ENCODE results near the gene CALHM6.
A peak's percentile ranks its signal among the peaks of the same experiment; 100 is the strongest.

Gene CALHM6

DNA sequence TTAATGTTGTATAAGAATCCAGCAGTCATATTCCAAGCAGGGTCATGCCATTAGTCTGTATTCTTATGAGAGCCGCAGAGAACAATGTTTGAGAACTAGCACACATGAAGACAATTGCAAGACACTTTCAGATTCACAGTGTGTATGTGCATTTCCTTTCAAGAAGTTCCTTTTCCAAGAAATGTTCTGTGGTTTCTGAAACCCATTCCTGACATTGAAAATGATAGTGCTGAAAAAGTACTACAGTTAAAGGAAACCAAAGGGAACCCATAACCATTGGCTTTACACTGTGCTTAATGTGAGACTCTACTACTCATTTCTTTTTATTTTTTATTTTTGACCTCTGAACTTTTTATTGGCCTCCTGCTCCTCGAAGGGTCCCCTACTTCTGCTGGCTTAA, 4.2 kb upstream of the CALHM6 start:
- Mint-ChIP-seq H3K9me3 (no peaks in the 10 kb centered on the region), H3K27me3 (peaks cover 32% of the 10 kb centered on the region), H3K27ac (no peak overlapping the region), H3K4me3 (no peak overlapping the region), H3K4me1 (peaks cover 19% of the 10 kb centered on the region)
- DNase-seq: no peak
- ATAC-seq: no peak

DNA sequence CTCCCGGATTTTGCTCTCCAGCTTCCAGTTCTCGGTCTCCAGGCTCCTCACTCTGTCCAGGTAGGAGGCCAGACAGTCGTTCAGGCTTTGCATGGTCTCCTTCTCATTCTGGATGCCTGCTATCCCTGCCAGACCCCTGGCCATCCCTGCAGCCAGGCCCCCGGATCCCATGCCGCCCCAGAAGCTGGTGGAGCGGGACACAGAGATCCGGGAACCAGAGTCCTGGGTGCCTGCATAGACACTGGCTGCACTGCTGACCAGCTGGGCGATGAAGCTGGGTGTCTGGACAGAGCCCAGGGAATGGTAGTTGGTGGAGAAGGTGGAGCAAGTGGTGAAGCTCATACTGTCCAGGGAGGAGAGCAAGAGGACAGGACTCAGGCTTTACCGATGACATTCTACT, 2.9 kb upstream of the CALHM6 start:
- no peak for DNase-seq
- H3K4me3 Mint-ChIP-seq: no peak overlapping the region
- peaks cover 29% of the 10 kb centered on the region for H3K27me3 Mint-ChIP-seq

DNA sequence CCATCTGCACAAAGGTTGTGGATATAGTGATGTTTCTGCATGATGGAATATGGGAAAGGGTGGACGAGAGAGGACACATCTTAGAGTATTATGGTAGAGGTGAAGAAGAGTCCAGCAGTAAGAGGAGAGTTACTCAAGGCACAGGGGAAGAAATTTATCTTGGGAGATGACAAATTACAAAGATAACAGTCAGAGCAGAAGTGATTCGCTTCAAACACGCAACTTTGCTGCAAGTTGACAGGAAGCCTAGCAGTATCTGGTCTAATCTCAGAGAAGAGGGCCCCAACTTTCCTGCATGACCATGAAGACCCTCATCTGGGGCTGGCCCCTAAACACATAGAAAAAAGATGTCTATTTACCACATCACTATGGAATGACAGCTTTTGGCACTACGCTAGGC, 1.2 kb upstream of the CALHM6 start:
- Mint-ChIP-seq H3K4me3 (no peak overlapping the region), H3K27ac (no peak overlapping the region), H3K27me3 (peaks cover 31% of the 10 kb centered on the region), H3K4me1 (peaks cover 19% of the 10 kb centered on the region), H3K9me3 (no peaks in the 10 kb centered on the region)
- ATAC-seq (no peak), DNase-seq (no peak)

More for the DNA sequence above, 2.9 kb upstream of the CALHM6 start:
- H3K4me1 Mint-ChIP-seq: peaks cover 19% of the 10 kb centered on the region
- H3K27ac Mint-ChIP-seq: no peak overlapping the region
- no peaks in the 10 kb centered on the region for H3K9me3 Mint-ChIP-seq
- ATAC-seq: no peak

DNA sequence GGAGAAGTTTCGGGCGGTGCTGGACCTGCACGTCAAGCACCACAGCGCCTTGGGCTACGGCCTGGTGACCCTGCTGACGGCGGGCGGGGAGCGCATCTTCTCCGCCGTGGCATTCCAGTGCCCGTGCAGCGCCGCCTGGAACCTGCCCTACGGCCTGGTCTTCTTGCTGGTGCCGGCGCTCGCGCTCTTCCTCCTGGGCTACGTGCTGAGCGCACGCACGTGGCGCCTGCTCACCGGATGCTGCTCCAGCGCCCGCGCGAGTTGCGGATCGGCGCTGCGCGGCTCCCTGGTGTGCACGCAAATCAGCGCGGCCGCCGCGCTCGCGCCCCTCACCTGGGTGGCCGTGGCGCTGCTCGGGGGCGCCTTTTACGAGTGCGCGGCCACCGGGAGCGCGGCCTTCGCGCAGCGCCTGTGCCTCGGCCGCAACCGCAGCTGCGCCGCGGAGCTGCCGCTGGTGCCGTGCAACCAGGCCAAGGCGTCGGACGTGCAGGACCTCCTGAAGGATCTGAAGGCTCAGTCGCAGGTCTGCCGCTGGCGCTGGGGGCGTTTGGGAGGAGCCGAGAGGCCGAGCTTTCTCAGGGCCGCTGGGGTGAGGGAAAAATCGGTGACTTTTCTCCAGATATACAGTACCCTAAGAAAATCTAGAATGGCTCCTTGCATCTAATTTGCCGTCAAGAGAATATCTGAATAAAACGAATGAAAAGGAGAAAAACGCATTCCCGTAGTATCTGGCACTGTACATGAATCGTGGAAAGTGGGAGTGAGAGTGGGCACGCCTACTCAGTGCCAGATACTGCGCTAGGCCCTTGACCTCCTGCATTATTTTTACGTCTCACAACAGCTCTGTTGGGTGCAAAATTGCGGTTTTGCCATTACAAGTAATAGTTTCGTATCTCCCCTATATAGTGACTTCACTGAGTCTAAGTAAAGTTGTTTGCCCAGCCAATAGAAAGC, 1.0 kb downstream of the CALHM6 start:
- DNase-seq (peak; percentile 66 to 69), ATAC-seq (peak; percentile 96)
- H3K4me1 Mint-ChIP-seq: peaks cover 14% of the 10 kb centered on the region
- H3K27me3 Mint-ChIP-seq: peaks cover 31% of the 10 kb centered on the region
- no peaks in the 10 kb centered on the region for H3K9me3 Mint-ChIP-seq
- H3K27ac Mint-ChIP-seq: peak overlapping the region in 1 of 2 donors; percentile 64
- H3K4me3 Mint-ChIP-seq: peak overlapping the region; percentile 76 to 78

DNA sequence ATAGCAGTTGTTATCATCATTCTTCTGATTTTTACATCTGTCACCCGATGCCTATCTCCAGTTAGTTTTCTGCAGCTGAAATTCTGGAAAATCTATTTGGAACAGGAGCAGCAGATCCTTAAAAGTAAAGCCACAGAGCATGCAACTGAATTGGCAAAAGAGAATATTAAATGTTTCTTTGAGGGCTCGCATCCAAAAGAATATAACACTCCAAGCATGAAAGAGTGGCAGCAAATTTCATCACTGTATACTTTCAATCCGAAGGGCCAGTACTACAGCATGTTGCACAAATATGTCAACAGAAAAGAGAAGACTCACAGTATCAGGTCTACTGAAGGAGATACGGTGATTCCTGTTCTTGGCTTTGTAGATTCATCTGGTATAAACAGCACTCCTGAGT, 2.1 kb downstream of the CALHM6 start:
- H3K27ac Mint-ChIP-seq: no peak overlapping the region
- H3K4me1 Mint-ChIP-seq: peaks cover 12% of the 10 kb centered on the region
- H3K4me3 Mint-ChIP-seq: no peak overlapping the region
- peaks cover 31% of the 10 kb centered on the region for H3K27me3 Mint-ChIP-seq
- no peaks in the 10 kb centered on the region for H3K9me3 Mint-ChIP-seq
- no peak for DNase-seq
- ATAC-seq: no peak

DNA sequence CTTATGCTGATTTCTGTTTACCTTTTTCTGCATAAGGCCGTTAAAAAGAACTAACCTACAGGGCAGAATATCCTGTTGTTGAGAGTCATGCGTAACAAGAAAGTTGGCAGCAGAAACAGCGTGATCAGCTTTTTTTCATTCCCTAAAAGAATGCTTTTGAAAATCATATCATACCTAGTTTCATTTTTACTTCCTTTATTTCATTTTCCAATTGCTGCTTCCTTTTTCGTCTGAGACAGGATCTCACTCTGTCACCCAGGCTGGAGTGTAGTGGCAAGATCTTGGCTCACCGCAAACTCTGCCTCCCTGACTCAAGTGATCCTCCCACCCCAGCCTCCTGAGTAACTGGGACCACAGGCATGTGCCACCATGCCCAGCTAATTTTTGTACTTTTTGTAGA, 4.1 kb downstream of the CALHM6 start:
- Mint-ChIP-seq H3K9me3 (no peaks in the 10 kb centered on the region), H3K27me3 (peaks cover 19% of the 10 kb centered on the region), H3K27ac (no peak overlapping the region), H3K4me3 (no peak overlapping the region), H3K4me1 (peaks cover 12% of the 10 kb centered on the region)
- DNase-seq (no peak), ATAC-seq (no peak)

DNA sequence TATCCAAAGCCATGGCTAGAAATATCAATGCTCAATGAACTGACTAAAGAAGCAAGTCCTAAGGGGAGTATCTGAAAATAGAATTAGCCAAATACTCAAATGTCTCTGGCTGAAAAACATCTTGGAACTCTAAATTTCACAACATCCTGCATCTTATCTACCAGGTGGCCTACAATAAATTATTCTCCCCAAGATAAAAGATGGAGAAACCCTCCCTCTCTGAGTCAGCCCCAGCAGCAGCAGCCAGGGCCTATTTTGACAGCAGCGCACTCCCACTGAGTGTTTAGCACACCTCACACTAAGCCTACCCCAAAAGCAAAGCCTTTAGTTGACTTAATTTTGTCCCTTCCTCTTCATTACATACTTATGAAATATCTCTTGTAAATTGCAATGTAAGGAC, 5.9 kb downstream of the CALHM6 start:
- H3K27me3 Mint-ChIP-seq: peaks cover 7% of the 10 kb centered on the region
- no peaks in the 10 kb centered on the region for H3K9me3 Mint-ChIP-seq
- ATAC-seq (no peak), DNase-seq (no peak)
- no peaks in the 10 kb centered on the region for H3K4me1 Mint-ChIP-seq
- H3K27ac Mint-ChIP-seq: no peak overlapping the region
- H3K4me3 Mint-ChIP-seq: no peak overlapping the region

DNA sequence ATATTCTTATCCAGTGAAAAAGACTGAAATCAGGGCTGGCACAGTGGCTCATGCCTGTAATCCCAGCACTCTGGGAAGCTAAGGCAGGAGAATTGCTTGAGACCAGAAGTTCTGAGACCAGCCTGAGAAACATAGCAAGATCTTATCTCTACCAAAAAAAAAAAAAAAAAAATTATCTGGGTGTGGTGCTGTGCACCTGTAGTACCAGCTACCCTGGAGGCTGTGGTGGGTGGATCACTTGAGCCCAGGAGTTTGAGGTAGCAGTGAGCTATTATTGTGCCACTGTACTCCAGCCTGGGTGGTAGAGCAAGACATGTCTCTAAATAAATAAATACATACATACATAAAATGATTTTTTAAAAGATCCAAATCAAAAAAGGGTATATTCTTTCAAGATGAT, 6.3 kb downstream of the CALHM6 start:
- DNase-seq: no peak
- peaks cover 7% of the 10 kb centered on the region for H3K27me3 Mint-ChIP-seq

DNA sequence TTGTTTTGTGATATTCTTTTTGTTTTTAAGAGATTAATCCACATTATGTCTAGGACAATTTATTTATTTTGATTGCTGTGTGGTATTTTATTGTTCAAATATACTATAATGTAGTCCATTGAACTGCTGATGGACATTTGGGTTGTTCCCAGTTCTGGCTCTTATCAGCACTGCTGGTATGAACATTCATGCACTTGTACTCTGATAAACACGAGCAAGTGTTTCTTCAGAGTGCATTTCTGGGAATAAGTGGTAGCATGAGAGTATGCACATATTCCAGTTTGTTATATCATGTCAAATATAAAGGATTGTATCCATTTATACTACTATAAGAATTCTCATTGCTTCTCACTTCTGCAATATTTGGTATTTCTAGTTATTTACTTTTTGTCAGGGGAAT, 7.1 kb downstream of the CALHM6 start:
- Mint-ChIP-seq H3K4me1 (no peaks in the 10 kb centered on the region), H3K27ac (no peak overlapping the region), H3K4me3 (no peak overlapping the region), H3K27me3 (peaks cover 7% of the 10 kb centered on the region), H3K9me3 (no peaks in the 10 kb centered on the region)
- DNase-seq: no peak
- ATAC-seq: no peak

More for the DNA sequence above, 6.3 kb downstream of the CALHM6 start:
- ATAC-seq: no peak
- no peak overlapping the region for H3K4me3 Mint-ChIP-seq
- H3K9me3 Mint-ChIP-seq: no peaks in the 10 kb centered on the region
- no peaks in the 10 kb centered on the region for H3K4me1 Mint-ChIP-seq
- H3K27ac Mint-ChIP-seq: no peak overlapping the region

DNA sequence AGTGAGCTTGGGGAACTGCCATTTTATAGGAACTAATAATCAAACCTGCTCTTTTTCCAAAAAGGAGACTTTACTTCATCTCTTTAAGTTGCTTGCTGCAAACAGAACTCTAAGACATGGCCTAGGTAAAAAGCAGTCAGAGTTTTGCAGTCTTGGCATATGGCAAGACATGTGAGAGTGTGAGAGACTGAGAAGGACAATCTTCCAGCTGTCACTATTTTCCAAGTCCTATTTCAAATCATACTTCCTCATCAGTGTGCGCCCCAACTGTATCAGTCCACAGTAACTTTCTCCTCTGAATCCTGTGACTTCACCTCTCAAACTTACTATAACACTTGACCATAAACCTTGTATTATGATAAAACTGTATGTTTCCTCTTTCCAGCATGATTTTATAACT, 10.4 kb downstream of the CALHM6 start:
- Mint-ChIP-seq H3K27ac (no peak overlapping the region), H3K4me3 (no peak overlapping the region), H3K9me3 (no peaks in the 10 kb centered on the region), H3K4me1 (peaks cover 23% of the 10 kb centered on the region), H3K27me3 (no peaks in the 10 kb centered on the region)
- no peak for ATAC-seq
- DNase-seq: no peak

DNA sequence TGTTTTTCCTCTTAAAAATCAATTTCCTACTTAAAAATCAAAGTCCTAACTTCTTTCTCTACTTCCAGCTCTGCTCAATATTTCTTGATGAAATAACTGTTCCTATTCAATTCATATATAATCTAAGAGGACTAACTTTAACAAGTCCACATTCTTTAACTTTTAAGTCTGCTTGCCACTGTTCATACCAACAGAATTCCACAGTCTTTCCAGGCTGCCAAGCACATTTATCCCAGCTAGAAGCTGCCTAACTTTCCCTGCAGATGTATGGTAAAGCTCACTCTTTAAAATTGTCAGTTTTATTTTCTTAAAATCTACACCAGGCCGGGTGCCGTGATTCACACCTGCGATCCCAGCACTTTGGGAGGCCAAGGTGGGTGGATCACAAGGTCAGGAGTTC, 11.5 kb downstream of the CALHM6 start:
- no peak overlapping the region for H3K4me3 Mint-ChIP-seq
- no peak for DNase-seq
- peak overlapping the region in 1 of 2 donors; percentile 42 for H3K27ac Mint-ChIP-seq
- no peaks in the 10 kb centered on the region for H3K9me3 Mint-ChIP-seq
- no peaks in the 10 kb centered on the region for H3K27me3 Mint-ChIP-seq
- ATAC-seq: no peak
- H3K4me1 Mint-ChIP-seq: peaks cover 23% of the 10 kb centered on the region

DNA sequence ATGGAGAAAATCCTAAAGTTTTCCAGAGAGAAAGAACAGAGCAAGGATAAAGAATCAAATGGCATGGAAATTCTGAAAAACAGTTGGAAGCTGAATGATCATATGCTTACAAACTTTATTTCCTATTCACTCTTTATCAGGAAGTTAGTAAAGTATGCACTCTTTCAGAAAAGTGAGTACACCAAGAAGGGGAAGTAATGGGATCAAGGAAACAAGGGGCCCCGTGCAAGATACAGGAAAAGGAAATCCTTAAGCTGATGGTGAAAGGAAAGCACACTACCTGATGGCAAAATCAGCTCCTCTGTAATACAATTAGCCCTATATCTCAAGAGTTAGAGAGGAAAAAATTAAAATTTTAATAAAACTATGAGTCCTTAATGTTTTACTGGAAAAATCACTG, 14.0 kb downstream of the CALHM6 start:
- no peak overlapping the region for H3K27ac Mint-ChIP-seq
- no peaks in the 10 kb centered on the region for H3K27me3 Mint-ChIP-seq
- H3K4me3 Mint-ChIP-seq: peak overlapping the region in 1 of 2 donors; percentile 46
- no peaks in the 10 kb centered on the region for H3K9me3 Mint-ChIP-seq
- H3K4me1 Mint-ChIP-seq: peaks cover 23% of the 10 kb centered on the region
- no peak for ATAC-seq
- no peak for DNase-seq

DNA sequence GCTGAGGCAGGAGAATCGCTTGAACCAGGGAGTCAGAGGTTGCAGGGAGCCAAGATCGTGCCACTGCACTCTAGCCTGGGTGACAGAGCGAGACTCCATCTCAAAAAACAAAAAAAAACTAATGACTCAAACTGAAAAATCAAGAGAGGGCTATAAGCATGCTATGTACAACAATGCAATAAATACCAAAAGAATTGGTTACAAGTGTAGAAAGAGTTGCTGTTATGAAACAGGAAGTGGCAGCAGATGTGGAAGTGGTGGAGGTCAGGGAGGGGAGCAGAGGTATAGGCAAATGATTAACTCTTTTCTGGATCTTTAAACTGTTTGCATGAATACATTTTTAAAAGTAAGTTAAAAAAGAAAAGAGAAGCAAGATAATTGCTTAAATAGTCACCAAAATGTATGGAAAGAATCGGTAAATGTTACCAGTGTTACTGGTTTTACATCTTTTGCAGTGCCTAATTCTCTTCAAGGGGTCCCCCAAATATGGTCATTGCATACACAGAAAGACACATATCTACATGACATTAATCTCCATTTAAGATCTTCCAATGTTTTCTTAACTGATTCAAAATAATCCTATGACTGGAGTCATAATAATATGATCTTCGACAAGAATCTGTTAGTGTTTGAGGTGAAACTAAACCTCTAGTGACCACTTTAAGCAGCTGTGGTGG, 15.0 kb downstream of the CALHM6 start:
- H3K27me3 Mint-ChIP-seq: no peaks in the 10 kb centered on the region
- H3K4me3 Mint-ChIP-seq: peak overlapping the region; percentile 29 to 46
- no peaks in the 10 kb centered on the region for H3K9me3 Mint-ChIP-seq
- no peak overlapping the region for H3K27ac Mint-ChIP-seq
- ATAC-seq (peak; percentile 99), DNase-seq (peak; percentile 15 to 58)
- H3K4me1 Mint-ChIP-seq: peaks cover 23% of the 10 kb centered on the region

DNA sequence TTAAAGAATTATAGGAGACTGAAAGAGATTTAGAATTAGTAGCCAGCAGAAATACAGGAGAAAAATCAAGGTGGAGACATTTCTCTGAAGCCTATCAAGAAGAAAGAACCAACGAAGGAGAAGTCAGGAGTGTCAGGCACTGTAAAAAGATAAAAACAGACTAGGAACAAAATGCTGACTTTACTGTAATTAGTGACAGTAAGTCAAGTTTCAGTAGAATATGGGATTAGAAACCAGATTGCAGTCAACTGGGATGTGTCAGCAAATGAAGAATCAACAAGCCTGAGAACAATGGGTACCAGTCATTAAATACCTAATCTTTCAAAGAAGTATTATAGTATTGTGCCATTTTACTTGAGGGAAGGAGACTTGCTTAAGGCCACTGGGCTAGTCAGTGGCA, 21.6 kb downstream of the CALHM6 start:
- ATAC-seq: no peak
- no peak overlapping the region for H3K4me3 Mint-ChIP-seq
- H3K27ac Mint-ChIP-seq: no peak overlapping the region
- DNase-seq: no peak
- no peaks in the 10 kb centered on the region for H3K4me1 Mint-ChIP-seq
- no peaks in the 10 kb centered on the region for H3K9me3 Mint-ChIP-seq
- H3K27me3 Mint-ChIP-seq: peaks cover 24% of the 10 kb centered on the region

DNA sequence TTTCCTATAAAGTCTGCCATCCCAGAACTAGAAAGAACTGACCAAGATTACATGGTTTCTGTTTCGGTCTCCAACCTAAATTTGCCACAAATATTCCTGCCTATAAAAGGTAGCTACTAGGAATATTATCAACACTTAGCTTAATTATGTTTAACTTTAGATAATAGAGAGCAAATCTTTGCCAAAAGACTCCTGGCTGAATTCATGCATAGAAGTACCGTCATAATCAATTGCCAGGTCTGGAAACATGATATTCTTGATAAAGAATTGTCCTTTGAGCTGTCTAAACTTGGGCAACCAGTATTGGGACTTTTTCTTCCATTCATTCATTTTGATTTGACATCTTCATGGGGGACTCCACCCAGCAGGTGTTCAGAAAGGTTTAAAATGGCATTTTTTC, 22.4 kb downstream of the CALHM6 start:
- Mint-ChIP-seq H3K9me3 (no peaks in the 10 kb centered on the region), H3K4me1 (no peaks in the 10 kb centered on the region), H3K27me3 (peaks cover 24% of the 10 kb centered on the region), H3K27ac (no peak overlapping the region), H3K4me3 (no peak overlapping the region)
- ATAC-seq (no peak), DNase-seq (no peak)

DNA sequence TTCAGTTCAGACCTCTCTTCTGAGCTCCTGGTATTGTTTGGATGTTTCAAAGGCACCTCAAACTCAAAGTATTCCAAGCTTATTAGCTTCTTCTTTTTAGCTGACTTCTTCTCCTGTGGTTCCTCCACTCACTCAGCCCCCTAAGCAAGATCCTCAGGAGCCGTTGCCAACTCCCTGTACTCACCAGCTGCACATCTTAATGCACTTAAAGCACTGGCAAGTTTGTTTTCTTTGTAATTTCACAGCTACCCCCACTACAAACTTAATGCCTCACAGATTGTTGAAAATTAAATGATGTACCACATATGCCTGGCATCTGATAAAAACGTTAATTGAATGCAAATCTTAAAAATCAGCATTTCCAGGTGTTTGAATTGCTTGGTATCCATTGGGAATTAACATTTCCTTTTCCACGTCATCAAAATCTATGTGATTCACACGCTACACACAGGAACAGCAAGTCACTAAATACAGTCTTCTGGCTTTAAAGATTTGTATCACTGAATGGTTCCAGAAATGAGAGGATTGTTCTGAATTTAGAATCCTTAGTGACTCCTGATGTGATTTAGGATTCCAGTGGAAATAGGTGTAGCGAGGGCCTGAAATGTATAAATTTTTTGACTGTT, 24.5 kb downstream of the CALHM6 start:
- DNase-seq (no peak), ATAC-seq (no peak)
- Mint-ChIP-seq H3K27me3 (peaks cover 33% of the 10 kb centered on the region), H3K4me1 (no peaks in the 10 kb centered on the region), H3K4me3 (no peak overlapping the region), H3K9me3 (no peaks in the 10 kb centered on the region), H3K27ac (no peak overlapping the region)
